ENCODE data around the gene INPP5A. TPM values are rescaled to one million over a fixed set of nuclear protein-coding genes. Genes with fewer than 3 reads are reported as not detected.

Gene INPP5A
- total and polyA plus RNA-seq, 4 donors, result 12.4 to 39.9 (median 28.2) TPM

DNA sequence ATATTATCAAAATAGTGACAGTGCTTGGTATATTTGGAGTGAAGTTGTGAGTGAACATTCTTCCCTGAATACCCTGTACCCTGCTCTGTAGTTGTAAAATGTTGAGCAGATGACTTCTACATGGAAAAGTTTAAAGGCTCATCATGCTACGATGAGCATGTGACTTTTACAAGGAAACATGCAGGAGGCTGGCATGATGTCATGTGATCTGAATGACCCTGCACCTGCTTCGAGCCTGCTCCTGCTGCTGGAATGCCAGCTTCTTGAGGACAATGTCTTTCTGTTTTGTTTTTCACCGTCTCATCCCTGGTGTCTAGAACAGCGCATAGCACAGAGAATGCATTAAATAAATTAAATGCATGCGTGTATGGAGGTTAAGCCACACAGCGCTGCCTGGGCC is 5.4 kb upstream of the INPP5A start:
- no peaks in the 10 kb centered on the region for H3K27me3 ChIP-seq (ENCODE audit: control insufficient read depth in 3 of 3, insufficient read depth in 3 of 3, low read length in 2 of 3)
- no peak overlapping the region for H3K27ac ChIP-seq (ENCODE audit: low read depth in 1 of 2, low read length in 1 of 2)
- WGBS, 2 donors, result 94 to 96% methylated on average over 6 of the region's 6 CpGs

DNA sequence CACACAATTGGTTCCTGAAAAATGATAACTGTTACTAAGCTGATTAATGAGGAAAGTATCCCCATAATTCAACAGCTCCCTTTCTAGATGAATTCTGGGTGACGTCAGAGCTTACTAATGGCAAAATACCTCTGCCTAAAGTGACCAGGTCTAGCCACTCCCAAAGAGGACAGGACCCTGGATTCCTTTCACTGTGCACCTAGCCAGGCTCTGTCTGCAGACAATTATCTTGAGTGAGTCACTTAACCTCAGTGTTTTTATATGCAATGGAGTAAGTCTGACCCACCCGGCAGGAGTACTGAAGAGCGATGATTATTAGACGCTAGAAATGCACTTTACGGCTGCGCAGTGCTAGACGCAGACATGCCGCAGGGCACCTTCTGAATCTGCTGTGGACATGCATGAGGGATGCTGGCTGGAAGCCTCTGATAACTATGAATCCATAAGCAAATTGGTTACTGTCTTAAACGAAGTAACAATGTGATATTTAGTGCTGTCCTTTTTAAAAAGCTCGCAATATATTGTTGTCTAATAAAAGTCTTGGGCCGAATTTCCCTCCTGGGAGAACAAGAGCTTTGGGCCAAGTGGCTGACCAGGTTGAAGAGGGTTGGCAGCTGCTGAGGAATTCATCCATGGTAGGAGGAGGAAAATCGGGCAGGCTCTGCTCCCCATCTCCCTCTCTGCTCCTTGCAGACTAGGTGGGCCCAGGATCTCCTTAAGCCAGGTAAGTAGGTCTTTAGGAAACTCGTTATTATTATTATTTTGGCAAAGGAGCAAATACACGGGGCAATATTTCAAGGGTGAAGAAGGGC is 4.6 kb upstream of the INPP5A start:
- Histone ChIP-seq H3K4me1 (ENCODE audit: control insufficient read depth in 5 of 5, insufficient read depth in 5 of 5, low read length in 5 of 5) (peaks cover 0 to 20% (median 8%) of the 10 kb centered on the region in 5 donors), H3K27me3 (ENCODE audit: control insufficient read depth in 3 of 3, insufficient read depth in 3 of 3, low read length in 2 of 3) (no peaks in the 10 kb centered on the region), H3K9ac (ENCODE audit: insufficient read depth in 1 of 2, low read length in 2 of 2) (no peak overlapping the region), H3K4me3 (no peak overlapping the region), H3K36me3 (ENCODE audit: control insufficient read depth in 4 of 4, insufficient read depth in 4 of 4, low read length in 4 of 4) (no peaks in the 10 kb centered on the region), H3K9me3 (ENCODE audit: control insufficient read depth in 4 of 4, insufficient read depth in 3 of 4, low read length in 3 of 4) (peaks cover 0 to 3% (median 0%) of the 10 kb centered on the region in 4 donors), H3K27ac (ENCODE audit: low read depth in 1 of 2, low read length in 1 of 2) (peak overlapping the region in 1 of 2 donors; percentile 70)
- TF ChIP-seq CTCF (IDR thresholded peaks at IDR 0.05; ENCODE audit: control extremely low read depth, extremely low read depth), result no peak
- 81 to 91% methylated on average over 14 of the region's 14 CpGs for WGBS, 2 donors
- DNase-seq (no peak), ATAC-seq (ENCODE audit: insufficient read depth, low FRiP score) (no peak)

More for the DNA sequence above, 5.4 kb upstream of the INPP5A start:
- ATAC-seq (ENCODE audit: insufficient read depth, low FRiP score) (no peak), DNase-seq (no peak)
- TF ChIP-seq CTCF (IDR thresholded peaks at IDR 0.05; ENCODE audit: control extremely low read depth, extremely low read depth), result no peak
- Histone ChIP-seq H3K4me3 (no peak overlapping the region), H3K9ac (ENCODE audit: insufficient read depth in 1 of 2, low read length in 2 of 2) (no peak overlapping the region), H3K9me3 (ENCODE audit: control insufficient read depth in 4 of 4, insufficient read depth in 3 of 4, low read length in 3 of 4) (peaks cover 0 to 3% (median 0%) of the 10 kb centered on the region in 4 donors), H3K36me3 (ENCODE audit: control insufficient read depth in 4 of 4, insufficient read depth in 4 of 4, low read length in 4 of 4) (no peaks in the 10 kb centered on the region), H3K4me1 (ENCODE audit: control insufficient read depth in 5 of 5, insufficient read depth in 5 of 5, low read length in 5 of 5) (peaks cover 0 to 27% (median 15%) of the 10 kb centered on the region in 5 donors)

GRCh38 chr10:132533571-132534260 is 3.9 kb upstream of the INPP5A start:
- 83 to 84% methylated on average over 12 of the region's 12 CpGs for WGBS, 2 donors
- H3K36me3 ChIP-seq (ENCODE audit: control insufficient read depth in 4 of 4, insufficient read depth in 4 of 4, low read length in 4 of 4), result no peaks in the 10 kb centered on the region
- no peak for TF ChIP-seq CTCF (IDR thresholded peaks at IDR 0.05; ENCODE audit: control extremely low read depth, extremely low read depth)
- peaks cover 0 to 20% (median 12%) of the 10 kb centered on the region in 5 donors for H3K4me1 ChIP-seq (ENCODE audit: control insufficient read depth in 5 of 5, insufficient read depth in 5 of 5, low read length in 5 of 5)
- no peak overlapping the region for H3K4me3 ChIP-seq
- ATAC-seq (ENCODE audit: insufficient read depth, low FRiP score) (no peak), DNase-seq (peak in 1 of 3 donors; percentile 34)
- H3K9ac ChIP-seq (ENCODE audit: insufficient read depth in 1 of 2, low read length in 2 of 2), result no peak overlapping the region
- peak overlapping the region in 1 of 2 donors; percentile 70 for H3K27ac ChIP-seq (ENCODE audit: low read depth in 1 of 2, low read length in 1 of 2)
- no peaks in the 10 kb centered on the region for H3K27me3 ChIP-seq (ENCODE audit: control insufficient read depth in 3 of 3, insufficient read depth in 3 of 3, low read length in 2 of 3)
- H3K9me3 ChIP-seq (ENCODE audit: control insufficient read depth in 4 of 4, insufficient read depth in 3 of 4, low read length in 3 of 4), result peaks cover 0 to 3% (median 0%) of the 10 kb centered on the region in 4 donors
